Effector memory CD4-positive, alpha-beta T cell (primary cell): ENCODE data around the gene GRIA4.

Source experiments
- DNase-seq, 3 donors: peaks; one replicate each; pipeline ENCODE4 v3.0.0-alpha.2; 2020
- H3K27ac ChIP-seq: 2 replicates; pipeline ENCODE4 v1.7.0; 2013; ENCODE audit warnings: mild to moderate bottlenecking, low read length, moderate library complexity; ENCODE audit not compliant: insufficient read depth, poor library complexity, severe bottlenecking
- H3K27me3 ChIP-seq: replicated peaks from 2 replicates; pipeline ENCODE4 v1.7.0; 2013; ENCODE audit warnings: mild to moderate bottlenecking, low read length; ENCODE audit not compliant: insufficient read depth, control insufficient read depth, poor library complexity, severe bottlenecking
- H3K36me3 ChIP-seq: 2 replicates; pipeline ENCODE4 v1.7.0; 2013; ENCODE audit warnings: mild to moderate bottlenecking, low read length, moderate library complexity; ENCODE audit not compliant: control insufficient read depth, insufficient read depth
- H3K4me1 ChIP-seq: 2 replicates; pipeline ENCODE4 v1.7.0; 2013; ENCODE audit warnings: low read length, mild to moderate bottlenecking; ENCODE audit not compliant: control insufficient read depth, insufficient read depth, poor library complexity, severe bottlenecking
- H3K4me3 ChIP-seq: 2 replicates; pipeline ENCODE4 v1.7.0; 2013; ENCODE audit warnings: low read length, low read depth, mild to moderate bottlenecking; ENCODE audit not compliant: insufficient read depth, poor library complexity, severe bottlenecking
- H3K9me3 ChIP-seq: 2 replicates; pipeline ENCODE4 v1.7.0; 2013; ENCODE audit warnings: mild to moderate bottlenecking, low read length, moderate library complexity; ENCODE audit not compliant: control insufficient read depth

The GRIA4 gene

GRCh38 chr11:105834461-105834860 is 224.6 kb downstream of the GRIA4 start:
- Histone ChIP-seq H3K9me3 (no peaks in the 10 kb centered on the region), H3K36me3 (no peaks in the 10 kb centered on the region), H3K4me3 (no peak overlapping the region), H3K27ac (no peak overlapping the region), H3K4me1 (no peaks in the 10 kb centered on the region), H3K27me3 (no peaks in the 10 kb centered on the region)
- DNase-seq, result no peak

- Histone ChIP-seq H3K4me1 (no peaks in the 10 kb centered on the region), H3K4me3 (no peak overlapping the region), H3K27me3 (no peaks in the 10 kb centered on the region), H3K36me3 (no peaks in the 10 kb centered on the region), H3K27ac (no peak overlapping the region), H3K9me3 (no peaks in the 10 kb centered on the region)
- DNase-seq, result no peak
Measured at GRCh38 chr11:105838668-105839384, 229.0 kb downstream of the GRIA4 start.

- no peak overlapping the region for H3K27ac ChIP-seq
- no peaks in the 10 kb centered on the region for H3K36me3 ChIP-seq
- H3K27me3 ChIP-seq, result no peaks in the 10 kb centered on the region
- H3K4me3 ChIP-seq, result no peak overlapping the region
- no peak for DNase-seq
- no peaks in the 10 kb centered on the region for H3K4me1 ChIP-seq
- no peaks in the 10 kb centered on the region for H3K9me3 ChIP-seq
Measured at GRCh38 chr11:105840391-105840790, 230.5 kb downstream of the GRIA4 start.

GRCh38 chr11:105852403-105852802 is 242.5 kb downstream of the GRIA4 start:
- H3K36me3 ChIP-seq, result no peaks in the 10 kb centered on the region
- H3K4me1 ChIP-seq, result no peaks in the 10 kb centered on the region
- no peak overlapping the region for H3K4me3 ChIP-seq
- H3K27ac ChIP-seq, result no peak overlapping the region
- no peak for DNase-seq
- H3K27me3 ChIP-seq, result no peaks in the 10 kb centered on the region
- H3K9me3 ChIP-seq, result no peaks in the 10 kb centered on the region

GRCh38 chr11:105854269-105854668 is 244.4 kb downstream of the GRIA4 start:
- H3K4me3 ChIP-seq, result no peak overlapping the region
- no peak overlapping the region for H3K27ac ChIP-seq
- no peaks in the 10 kb centered on the region for H3K4me1 ChIP-seq
- DNase-seq, result no peak
- no peaks in the 10 kb centered on the region for H3K36me3 ChIP-seq
- H3K27me3 ChIP-seq, result no peaks in the 10 kb centered on the region
- H3K9me3 ChIP-seq, result no peaks in the 10 kb centered on the region

- no peak for DNase-seq
- no peak overlapping the region for H3K4me3 ChIP-seq
- H3K27ac ChIP-seq, result no peak overlapping the region
- H3K36me3 ChIP-seq, result no peaks in the 10 kb centered on the region
- H3K9me3 ChIP-seq, result no peaks in the 10 kb centered on the region
- no peaks in the 10 kb centered on the region for H3K4me1 ChIP-seq
- no peaks in the 10 kb centered on the region for H3K27me3 ChIP-seq
Measured at GRCh38 chr11:105856954-105857353, 247.1 kb downstream of the GRIA4 start.

- no peaks in the 10 kb centered on the region for H3K4me1 ChIP-seq
- H3K27ac ChIP-seq, result no peak overlapping the region
- H3K36me3 ChIP-seq, result no peaks in the 10 kb centered on the region
- no peak overlapping the region for H3K4me3 ChIP-seq
- DNase-seq, result no peak
- H3K9me3 ChIP-seq, result no peaks in the 10 kb centered on the region
- no peaks in the 10 kb centered on the region for H3K27me3 ChIP-seq
Measured at GRCh38 chr11:105857728-105858127, 247.9 kb downstream of the GRIA4 start.

- no peak for DNase-seq
- Histone ChIP-seq H3K27me3 (no peaks in the 10 kb centered on the region), H3K9me3 (no peaks in the 10 kb centered on the region), H3K4me1 (no peaks in the 10 kb centered on the region), H3K27ac (no peak overlapping the region), H3K4me3 (no peak overlapping the region), H3K36me3 (no peaks in the 10 kb centered on the region)
Measured at GRCh38 chr11:105858841-105859240, 249.0 kb downstream of the GRIA4 start.

GRCh38 chr11:105860105-105860504 is 250.2 kb downstream of the GRIA4 start:
- Histone ChIP-seq H3K4me3 (no peak overlapping the region), H3K27me3 (no peaks in the 10 kb centered on the region), H3K36me3 (no peaks in the 10 kb centered on the region), H3K9me3 (no peaks in the 10 kb centered on the region), H3K27ac (no peak overlapping the region), H3K4me1 (no peaks in the 10 kb centered on the region)
- no peak for DNase-seq

- DNase-seq, result no peak
- Histone ChIP-seq H3K27me3 (no peaks in the 10 kb centered on the region), H3K4me3 (no peak overlapping the region), H3K36me3 (no peaks in the 10 kb centered on the region), H3K27ac (no peak overlapping the region), H3K9me3 (no peaks in the 10 kb centered on the region), H3K4me1 (no peaks in the 10 kb centered on the region)
Measured at GRCh38 chr11:105861225-105861624, 251.4 kb downstream of the GRIA4 start.
